Esophagus squamous epithelium (tissue), 5 donors: ENCODE measurements around the gene ASTN2. TPM values are rescaled to one million over a fixed set of nuclear protein-coding genes. Genes with fewer than 3 reads are reported as not detected.

Experiments used
- DNase-seq: peaks from one replicate; lab custom pipeline; 2025; lab: John Stamatoyannopoulos, UW
- H3K27ac ChIP-seq, 4 donors: fragments of 200-600 bp; sonication (generic); one replicate each; pipeline ENCODE4 v1.5.1; 2016 to 2019; ENCODE audit warnings: mild to moderate bottlenecking in 1 of 4
- H3K27me3 ChIP-seq, 4 donors: fragments of 200-600 bp; sonication (generic); 1 replicate in 3 of 4; 2 replicates in 1 of 4; pipeline versions ENCODE4 v1.5.1 to v1.6.0; 2017 to 2021; ENCODE audit warnings: antibody characterized with exemption in 1 of 4
- H3K36me3 ChIP-seq, 3 donors: fragments of 200-600 bp; sonication (generic); one replicate each; pipeline ENCODE4 v1.5.1; 2016 to 2019
- H3K4me1 ChIP-seq, 3 donors: fragments of 200-600 bp; sonication (generic); one replicate each; pipeline ENCODE4 v1.5.1; 2017 to 2019
- H3K4me3 ChIP-seq, 4 donors: fragments of 200-600 bp; sonication (generic); 1 replicate in 3 of 4; 2 replicates in 1 of 4; pipeline ENCODE4 v1.5.1; 2016 to 2019; ENCODE audit warnings: mild to moderate bottlenecking in 2 of 4, moderate library complexity in 1 of 4
- H3K9me3 ChIP-seq, 3 donors: fragments of 200-600 bp; sonication (generic); one replicate each; pipeline ENCODE4 v1.5.1; 2016 to 2019
- POLR2A ChIP-seq, 4 donors: fragments of 450-650 bp; IDR thresholded peaks; one replicate each; pipeline ENCODE4 v1.6.1; 2017; ENCODE audit warnings: antibody characterized with exemption in 4 of 4, mild to moderate bottlenecking in 4 of 4, moderate library complexity in 3 of 4
- WGBS, 2 donors: methylation state at CpG; one replicate each; pipeline ENCODE4 v1.1.5; 2018; 5-methylcytosine and 5-hydroxymethylcytosine counted together
- intact Hi-C: fragments of 100-400 bp; cut with DNase I; formaldehyde crosslinking; loops from one replicate; pipeline ENCODE4 v1.15.0; 2022
- total RNA-seq, 4 donors: library from RNA; depleted of rRNA; stranded (reverse); fragments of >200 nt; gene quantifications; one replicate each; pipeline ENCODE4 v1.1.0, GENCODE V29; 2016
- TF ChIP-seq, protein P1 (sequence below), 6 experiments: fragments of 450-650 bp in 4 of 6; fragments of 200-600 bp in 2 of 6; sonication (generic) in 2 of 6; IDR thresholded peaks; one replicate each; pipeline ENCODE4 v1.5.1; 2016 to 2019; ENCODE audit warnings: antibody characterized with exemption in 6 of 6, mild to moderate bottlenecking in 4 of 6, moderate library complexity in 4 of 6
- donor health status: DM: yes; HTN: yes; CAD: no.

The ASTN2 gene
- total RNA-seq, 4 donors from 2014 or later = 0.13 to 1.9 (median 0.27) TPM; not detected in 1

GRCh38 chr9:116417464-116417863 is 997.4 kb downstream of the ASTN2 start:
- no peaks in the 10 kb centered on the region for H3K9me3 ChIP-seq
- DNase-seq = no peak
- TF ChIP-seq, protein P1, sequence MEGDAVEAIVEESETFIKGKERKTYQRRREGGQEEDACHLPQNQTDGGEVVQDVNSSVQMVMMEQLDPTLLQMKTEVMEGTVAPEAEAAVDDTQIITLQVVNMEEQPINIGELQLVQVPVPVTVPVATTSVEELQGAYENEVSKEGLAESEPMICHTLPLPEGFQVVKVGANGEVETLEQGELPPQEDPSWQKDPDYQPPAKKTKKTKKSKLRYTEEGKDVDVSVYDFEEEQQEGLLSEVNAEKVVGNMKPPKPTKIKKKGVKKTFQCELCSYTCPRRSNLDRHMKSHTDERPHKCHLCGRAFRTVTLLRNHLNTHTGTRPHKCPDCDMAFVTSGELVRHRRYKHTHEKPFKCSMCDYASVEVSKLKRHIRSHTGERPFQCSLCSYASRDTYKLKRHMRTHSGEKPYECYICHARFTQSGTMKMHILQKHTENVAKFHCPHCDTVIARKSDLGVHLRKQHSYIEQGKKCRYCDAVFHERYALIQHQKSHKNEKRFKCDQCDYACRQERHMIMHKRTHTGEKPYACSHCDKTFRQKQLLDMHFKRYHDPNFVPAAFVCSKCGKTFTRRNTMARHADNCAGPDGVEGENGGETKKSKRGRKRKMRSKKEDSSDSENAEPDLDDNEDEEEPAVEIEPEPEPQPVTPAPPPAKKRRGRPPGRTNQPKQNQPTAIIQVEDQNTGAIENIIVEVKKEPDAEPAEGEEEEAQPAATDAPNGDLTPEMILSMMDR (IDR thresholded peaks at IDR 0.05) = no peak
- TF ChIP-seq POLR2A (IDR thresholded peaks at IDR 0.05) = no peak
- 54 to 93% methylated on average over 2 of the region's 2 CpGs for WGBS, 2 donors
- H3K27ac ChIP-seq = no peak overlapping the region
- intact Hi-C loops = loop anchor here (10.0 kb wide), 1 partner anchor 63 kb away; no protein-coding TSS in a partner anchor
- no peaks in the 10 kb centered on the region for H3K4me1 ChIP-seq
- H3K36me3 ChIP-seq = no peaks in the 10 kb centered on the region
- H3K27me3 ChIP-seq = no peaks in the 10 kb centered on the region
- no peak overlapping the region for H3K4me3 ChIP-seq

- no peaks in the 10 kb centered on the region for H3K9me3 ChIP-seq
- no peak overlapping the region for H3K4me3 ChIP-seq
- no peaks in the 10 kb centered on the region for H3K36me3 ChIP-seq
- H3K4me1 ChIP-seq = no peaks in the 10 kb centered on the region
- intact Hi-C loops = loop anchor here (10.0 kb wide), 1 partner anchor 62 kb away; no protein-coding TSS in a partner anchor
- H3K27ac ChIP-seq = no peak overlapping the region
- TF ChIP-seq POLR2A (IDR thresholded peaks at IDR 0.05) = no peak
- TF ChIP-seq, protein P1 (IDR thresholded peaks at IDR 0.05) = no peak
- 82 to 90% methylated on average over 1 of the region's 1 CpG for WGBS, 2 donors
- H3K27me3 ChIP-seq = no peaks in the 10 kb centered on the region
- no peak for DNase-seq
Measured at GRCh38 chr9:116416421-116416820, 998.4 kb downstream of the ASTN2 start.

DNA sequence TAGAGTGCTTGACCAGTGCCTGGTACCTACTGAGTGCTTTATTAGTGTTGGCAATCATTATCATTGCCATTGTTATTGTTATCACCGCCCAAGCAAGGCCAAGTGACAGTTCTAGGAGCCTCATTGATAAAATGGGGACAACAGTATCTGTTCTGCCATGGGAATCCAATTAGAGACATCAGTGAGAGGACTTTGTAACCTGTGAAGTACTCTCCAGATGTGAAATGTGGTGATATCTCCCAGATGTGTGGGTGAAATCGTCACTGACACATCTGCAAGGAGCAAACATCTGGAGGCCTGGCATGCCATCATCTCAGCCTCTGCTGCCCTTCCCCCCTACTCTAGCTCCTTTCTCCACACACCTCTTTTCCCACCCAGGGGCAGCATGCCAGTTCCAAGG is 1000.5 kb downstream of the ASTN2 start:
- H3K4me1 ChIP-seq = no peaks in the 10 kb centered on the region
- intact Hi-C loops = loop anchor here (10.0 kb wide), 1 partner anchor 60 kb away; no protein-coding TSS in a partner anchor
- no peak for TF ChIP-seq POLR2A (IDR thresholded peaks at IDR 0.05)
- TF ChIP-seq, protein P1 (IDR thresholded peaks at IDR 0.05) = no peak
- no peaks in the 10 kb centered on the region for H3K9me3 ChIP-seq
- no peaks in the 10 kb centered on the region for H3K27me3 ChIP-seq
- no peak overlapping the region for H3K27ac ChIP-seq
- no peak for DNase-seq
- no peak overlapping the region for H3K4me3 ChIP-seq
- H3K36me3 ChIP-seq = no peaks in the 10 kb centered on the region
- WGBS, 2 donors = 79 to 83% methylated on average over 2 of the region's 2 CpGs

DNA sequence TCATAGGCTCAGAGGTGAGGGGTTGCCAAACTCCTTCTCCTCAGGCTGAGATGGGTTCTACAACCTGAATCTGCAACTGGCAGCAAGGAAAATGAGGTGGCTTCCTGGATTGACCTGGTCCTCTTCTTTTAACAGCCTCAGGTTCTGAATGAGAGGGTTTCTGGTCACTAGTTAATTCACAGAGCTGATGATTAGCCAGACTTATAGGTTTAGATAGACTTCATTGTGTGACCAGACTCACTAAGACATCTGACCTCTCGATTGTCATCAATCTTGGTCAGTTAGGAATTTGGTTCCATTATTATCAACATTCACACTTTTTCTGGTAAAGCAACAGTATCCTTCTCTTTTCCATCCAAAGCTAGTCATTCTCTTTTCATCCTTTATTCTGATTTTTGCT is 1003.4 kb downstream of the ASTN2 start:
- H3K36me3 ChIP-seq = no peaks in the 10 kb centered on the region
- H3K27me3 ChIP-seq = no peaks in the 10 kb centered on the region
- no peak overlapping the region for H3K4me3 ChIP-seq
- DNase-seq = no peak
- intact Hi-C loops = loop anchor here (10.0 kb wide), 1 partner anchor 57 kb away; no protein-coding TSS in a partner anchor
- TF ChIP-seq, protein P1 (IDR thresholded peaks at IDR 0.05) = no peak
- TF ChIP-seq POLR2A (IDR thresholded peaks at IDR 0.05) = no peak
- H3K27ac ChIP-seq = no peak overlapping the region
- 72 to 74% methylated on average over 1 of the region's 1 CpG for WGBS, 2 donors
- H3K9me3 ChIP-seq = no peaks in the 10 kb centered on the region
- H3K4me1 ChIP-seq = no peaks in the 10 kb centered on the region

DNA sequence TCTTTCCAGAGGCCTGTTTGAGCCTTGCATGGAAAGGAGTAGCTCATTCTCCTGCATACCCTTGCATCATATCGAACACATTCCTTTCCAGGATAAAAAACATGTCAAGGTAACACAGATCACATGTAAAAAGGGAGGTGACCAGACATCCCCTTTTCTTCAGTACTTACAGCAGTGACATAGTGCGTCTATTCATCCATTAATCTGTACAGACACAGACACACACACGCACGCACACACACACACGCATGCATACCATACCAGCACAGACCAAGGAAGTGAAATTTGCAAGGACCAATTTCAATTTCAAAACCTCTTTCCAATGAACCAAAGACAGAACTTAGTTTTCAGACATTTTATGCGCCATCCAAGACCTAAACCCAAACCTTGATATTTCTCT is 1005.2 kb downstream of the ASTN2 start:
- Histone ChIP-seq H3K36me3 (no peaks in the 10 kb centered on the region), H3K27me3 (no peaks in the 10 kb centered on the region), H3K27ac (no peak overlapping the region), H3K4me3 (no peak overlapping the region), H3K9me3 (no peaks in the 10 kb centered on the region), H3K4me1 (no peaks in the 10 kb centered on the region)
- no peak for TF ChIP-seq POLR2A (IDR thresholded peaks at IDR 0.05)
- TF ChIP-seq, protein P1 (IDR thresholded peaks at IDR 0.05) = no peak
- no peak for DNase-seq
- intact Hi-C loops = loop anchor here (10.0 kb wide), 1 partner anchor 55 kb away; no protein-coding TSS in a partner anchor
- WGBS, 2 donors = 77 to 85% methylated on average over 6 of the region's 6 CpGs
